HG02623 (cell line): ENCODE data around the gene NOP14.
"Not testable (repeated sequence)": the region's sequence is repeated elsewhere in the genome, so short reads cannot be mapped to it uniquely, and the experiment has no call there.

Experiments used
- ATAC-seq: cut with Tn5 transposase; IDR thresholded peaks from one replicate; pipeline ENCODE4 v1.9.1; 2021; ENCODE audit warnings: moderate library complexity; ENCODE audit not compliant: unreplicated experiment

The NOP14 gene

DNA sequence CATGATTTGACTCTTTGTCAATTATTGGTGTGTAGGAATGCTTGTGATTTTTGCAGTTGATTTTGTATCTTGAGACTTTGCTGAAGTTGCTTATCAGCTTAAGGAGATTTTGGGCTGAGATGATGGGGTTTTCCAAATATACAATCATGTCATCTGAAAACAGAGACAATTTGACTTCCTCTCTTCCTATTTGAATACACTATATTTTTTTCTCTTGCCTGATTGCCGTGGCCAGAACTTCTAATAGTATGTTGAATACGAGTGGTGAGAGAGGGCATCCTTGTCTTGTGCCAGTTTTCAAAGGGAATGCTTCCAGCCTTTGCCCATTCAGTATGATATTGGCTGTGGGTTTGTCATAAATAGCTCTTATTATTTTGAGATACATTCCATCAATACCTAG, 44.9 kb downstream of the NOP14 start:
- ATAC-seq: not testable (repeated sequence)

DNA sequence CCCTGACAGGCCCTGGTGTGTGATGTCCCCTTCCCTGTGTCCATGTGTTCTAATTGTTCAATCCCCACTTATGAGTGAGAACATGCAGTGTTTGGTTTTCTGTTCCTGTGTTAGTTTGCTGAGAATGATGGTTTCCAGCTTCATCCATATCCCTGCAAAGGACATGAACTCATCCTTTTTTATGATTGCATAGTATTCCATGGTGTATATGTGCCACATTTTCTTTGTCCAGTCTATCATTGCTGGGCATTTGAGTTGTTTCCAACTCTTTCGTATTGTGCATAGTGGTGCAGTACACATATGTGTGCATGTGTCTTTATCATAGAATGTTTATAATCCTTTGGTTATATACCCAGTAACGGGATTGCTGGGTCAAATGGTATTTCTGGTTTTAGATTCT, 46.5 kb downstream of the NOP14 start:
- not testable (repeated sequence) for ATAC-seq

DNA sequence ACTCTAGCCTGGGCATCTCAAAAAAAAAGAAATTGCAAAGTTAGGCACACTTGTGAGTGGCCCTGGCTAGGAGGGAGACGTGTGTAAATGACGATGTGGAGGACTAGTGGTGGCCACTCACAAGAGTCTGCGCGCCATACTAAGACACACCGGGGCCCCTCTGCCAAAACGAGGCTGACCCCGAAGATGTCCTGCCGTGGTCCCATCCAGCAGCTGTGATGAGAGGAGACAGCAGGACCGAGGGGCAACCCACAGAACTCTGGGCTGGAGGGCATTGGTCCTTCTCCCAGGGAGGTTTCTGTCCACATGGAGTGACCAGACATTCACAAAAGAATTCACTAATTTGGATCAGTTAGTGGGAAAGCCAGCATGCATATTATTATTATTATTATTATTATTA, 47.4 kb downstream of the NOP14 start:
- ATAC-seq: no peak

DNA sequence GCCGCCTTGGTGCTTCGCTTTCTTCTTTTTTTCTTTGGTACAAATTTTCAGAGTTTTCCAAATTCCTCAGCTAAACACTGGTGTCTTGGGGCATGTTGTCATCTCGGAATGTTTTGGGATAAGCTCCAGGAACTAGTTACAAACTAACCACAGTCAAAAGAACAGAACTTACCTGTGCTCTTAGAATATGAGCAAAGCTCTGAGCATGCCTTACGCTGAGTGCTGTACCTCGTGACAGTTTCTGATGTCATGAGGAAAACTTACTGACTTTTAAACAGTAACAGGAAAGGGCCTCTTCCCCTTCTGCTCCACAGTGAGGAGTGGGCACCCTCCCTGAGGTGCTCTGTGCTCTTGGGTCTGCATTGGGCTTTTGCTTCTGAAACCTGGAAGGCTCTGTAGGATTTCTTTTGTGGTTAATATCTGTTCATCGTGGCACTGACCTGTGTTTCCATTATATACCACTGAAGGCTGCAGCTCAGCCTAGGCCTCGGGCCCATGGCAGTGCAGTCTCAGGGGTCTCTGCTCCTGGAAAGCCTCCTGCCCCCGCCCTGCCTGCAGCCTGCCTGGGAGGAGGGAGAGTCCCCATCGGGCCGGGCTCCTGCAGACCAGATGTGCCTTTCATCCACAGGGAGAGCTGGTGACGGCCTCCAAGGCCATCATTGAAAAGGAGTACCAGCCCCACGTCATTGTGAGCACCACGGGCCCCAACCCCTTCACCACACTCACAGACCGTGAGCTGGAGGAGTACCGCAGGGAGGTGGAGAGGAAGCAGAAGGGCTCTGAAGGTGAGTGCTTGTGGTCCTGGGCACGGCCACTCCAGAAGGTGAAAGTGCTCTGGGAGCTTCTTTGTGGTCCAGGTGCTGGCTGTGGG, 48.7 kb downstream of the NOP14 start:
- ATAC-seq: no peak

DNA sequence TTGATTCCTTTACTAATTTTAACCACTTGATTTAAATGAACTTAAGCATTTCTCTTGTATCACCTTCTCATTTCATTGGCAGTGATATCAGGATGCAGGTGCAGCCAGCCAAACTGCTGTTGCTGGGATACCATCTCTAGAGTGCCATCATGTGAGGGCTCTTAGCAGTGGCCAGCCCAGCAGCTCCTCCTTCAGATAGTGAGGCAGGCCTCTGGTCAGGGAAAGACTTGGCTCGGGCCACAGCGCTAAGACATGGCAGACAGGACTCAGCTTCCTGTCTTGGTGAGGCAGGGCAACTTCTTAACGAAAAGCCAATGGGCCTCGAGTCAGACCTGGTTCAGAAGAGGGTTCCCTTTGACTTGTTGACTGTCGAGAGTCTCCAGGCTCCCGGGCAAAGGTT, 50.0 kb downstream of the NOP14 start:
- no peak for ATAC-seq

DNA sequence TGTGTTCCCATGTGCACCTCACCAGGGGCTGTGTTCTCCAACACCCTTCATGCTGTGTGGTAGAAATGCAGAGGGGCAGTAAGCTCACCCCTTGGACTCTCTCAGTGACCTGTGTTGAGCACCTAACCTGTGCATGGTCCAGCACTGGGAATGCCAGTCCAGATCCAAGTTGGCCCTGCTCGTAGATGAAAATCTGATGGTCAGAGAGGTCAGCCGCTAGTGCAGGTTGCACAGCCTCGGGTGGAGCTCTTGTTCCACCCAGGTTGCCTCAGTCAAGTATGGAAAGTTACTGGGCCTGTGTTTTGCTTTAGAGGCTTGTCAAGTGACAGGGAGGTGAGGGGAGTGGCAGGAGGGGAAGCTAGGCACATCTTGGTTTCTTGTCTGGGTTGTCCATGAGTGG, 51.3 kb downstream of the NOP14 start:
- no peak for ATAC-seq

DNA sequence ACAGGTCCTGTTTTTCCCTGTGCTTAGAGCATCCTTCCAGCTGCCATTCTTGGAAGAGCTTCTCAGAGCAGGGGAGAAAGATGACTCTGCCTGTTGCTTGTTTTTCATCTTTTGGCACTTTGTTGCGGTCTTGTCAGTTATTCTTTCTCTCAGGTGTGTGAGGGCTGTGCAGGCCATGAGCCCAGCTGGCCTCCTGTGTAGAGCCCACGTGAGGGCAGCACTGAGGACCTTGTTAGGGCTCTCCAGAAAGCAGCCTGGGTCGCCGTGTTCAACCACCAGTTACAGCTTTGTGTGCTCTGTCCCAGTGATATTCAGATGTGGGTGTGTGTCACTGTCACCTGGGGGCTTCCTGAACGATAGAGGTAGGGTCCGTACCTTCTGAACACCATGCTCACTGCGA, 52.8 kb downstream of the NOP14 start:
- ATAC-seq: no peak

DNA sequence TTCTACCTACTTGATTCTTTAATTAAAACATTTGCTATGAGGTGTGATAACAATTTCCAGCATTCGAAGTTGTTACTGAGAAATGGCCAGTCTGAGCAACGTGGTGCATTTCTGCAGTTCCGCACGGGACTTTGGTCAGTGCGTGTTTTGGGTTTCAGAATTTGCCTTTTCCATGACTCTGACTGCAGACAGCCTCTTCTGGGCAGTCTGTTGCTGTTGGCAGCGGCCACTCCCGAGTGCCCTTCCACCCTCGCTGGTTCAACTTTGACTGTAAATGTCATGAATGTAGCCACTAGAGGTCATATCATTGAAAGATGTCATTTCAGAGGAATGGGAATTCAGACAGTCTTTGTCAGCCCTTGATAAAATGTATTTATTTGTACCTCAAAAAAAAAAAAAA, 53.6 kb downstream of the NOP14 start:
- no peak for ATAC-seq

DNA sequence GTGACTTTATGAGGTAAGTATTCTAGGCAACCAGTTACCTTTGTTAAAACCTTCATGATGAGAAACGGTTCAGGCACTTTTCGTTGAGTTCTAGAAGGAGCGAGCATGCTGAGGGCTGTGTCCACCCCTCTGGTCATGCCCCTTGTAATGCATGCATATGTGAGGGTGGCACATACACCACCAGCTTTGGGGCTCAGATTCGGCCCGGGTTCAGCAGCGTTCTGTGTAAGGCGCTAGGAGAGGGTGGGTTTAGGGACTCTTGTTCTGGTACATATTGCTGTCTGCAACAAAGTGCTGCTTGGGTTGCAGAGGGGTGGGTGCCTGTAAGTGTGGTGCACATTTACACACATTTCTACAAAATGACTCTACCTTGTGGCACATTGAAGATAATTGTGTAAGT, 54.5 kb downstream of the NOP14 start:
- ATAC-seq: no peak

DNA sequence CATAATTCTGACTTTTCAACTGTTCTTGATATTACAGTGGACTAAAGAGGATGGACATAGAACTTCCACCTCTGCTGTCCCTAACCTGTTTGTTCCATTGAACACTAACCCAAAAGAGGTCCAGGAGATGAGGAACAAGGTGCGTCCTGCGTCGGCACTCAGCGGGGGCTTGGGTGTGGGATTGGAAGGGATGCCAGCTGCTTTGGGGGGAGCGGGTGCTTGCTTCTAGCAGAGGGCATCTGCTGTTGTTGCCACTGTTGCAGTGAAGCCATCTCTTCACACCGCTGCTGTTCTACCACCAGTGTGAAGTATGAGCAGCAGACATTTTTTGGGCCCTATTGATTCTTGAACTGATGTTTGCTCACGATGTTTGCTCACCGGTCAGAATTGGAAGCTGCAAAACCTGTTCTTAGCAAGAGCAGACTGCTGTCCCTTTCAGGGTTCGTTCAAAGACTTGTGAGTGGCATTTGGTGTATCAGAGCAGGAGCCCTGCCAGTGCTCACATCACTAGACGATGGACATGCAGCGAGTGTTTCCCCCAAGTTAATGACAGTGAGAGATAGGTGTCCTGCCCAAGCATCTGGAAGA, 55.4 kb downstream of the NOP14 start:
- ATAC-seq: no peak

DNA sequence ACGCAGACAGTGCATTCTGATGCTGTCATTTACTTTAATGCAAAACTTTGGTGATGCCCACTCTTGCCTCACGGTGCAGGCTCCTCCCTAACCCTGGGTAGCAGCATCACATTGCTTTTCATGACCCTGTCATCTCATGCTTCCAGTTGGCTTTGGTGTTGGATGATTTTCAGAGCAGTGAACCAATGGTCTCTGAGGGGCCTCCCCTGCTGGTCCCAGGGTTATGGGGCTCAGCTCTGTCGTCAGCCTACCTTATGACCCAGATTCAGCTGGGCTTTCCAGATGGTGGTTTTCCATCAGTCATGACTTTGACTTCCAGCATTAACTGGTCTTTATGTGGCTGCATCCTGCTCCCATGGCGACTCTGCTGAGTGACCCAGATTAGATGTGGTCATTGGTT, 56.0 kb downstream of the NOP14 start:
- ATAC-seq: no peak

DNA sequence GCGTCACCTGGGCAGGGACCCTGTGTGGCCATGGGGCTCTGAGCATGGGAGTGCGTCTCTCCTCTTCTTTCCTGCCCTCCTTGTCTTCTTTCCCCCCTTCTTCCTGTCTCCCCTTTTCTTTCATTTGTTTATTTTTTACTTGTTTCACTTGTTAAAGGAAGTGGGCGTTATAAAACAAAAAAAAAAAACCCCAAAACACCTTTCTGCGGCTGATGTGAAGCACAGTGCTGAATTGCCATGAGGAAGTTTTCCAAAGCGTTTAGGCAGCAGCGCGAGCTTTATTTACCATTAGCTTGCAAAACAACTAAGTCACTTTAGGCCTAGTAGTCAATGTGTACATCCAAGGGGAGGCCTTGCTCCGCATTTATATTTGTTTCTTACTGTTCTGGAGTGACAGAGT, 57.0 kb downstream of the NOP14 start:
- no peak for ATAC-seq

DNA sequence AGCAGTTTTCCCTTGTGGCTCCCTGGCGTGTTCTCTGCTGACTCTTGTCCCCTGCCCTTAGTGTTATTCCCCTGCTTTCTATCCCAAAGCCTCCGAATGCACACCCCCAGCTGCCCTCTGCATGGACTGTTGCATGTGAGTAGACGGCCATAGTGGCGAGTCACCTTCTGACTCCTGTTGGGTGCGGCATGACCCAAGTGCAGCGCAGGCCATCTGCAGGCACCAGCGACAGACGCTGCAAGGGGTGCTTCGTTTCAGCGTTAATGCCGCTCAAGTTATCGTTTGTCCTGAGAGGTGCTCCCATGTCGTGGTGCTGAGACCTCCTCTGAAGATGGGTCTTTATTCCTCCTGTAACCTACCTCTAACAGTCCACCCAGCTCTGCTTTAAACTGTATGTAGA, 57.7 kb downstream of the NOP14 start:
- ATAC-seq: no peak

DNA sequence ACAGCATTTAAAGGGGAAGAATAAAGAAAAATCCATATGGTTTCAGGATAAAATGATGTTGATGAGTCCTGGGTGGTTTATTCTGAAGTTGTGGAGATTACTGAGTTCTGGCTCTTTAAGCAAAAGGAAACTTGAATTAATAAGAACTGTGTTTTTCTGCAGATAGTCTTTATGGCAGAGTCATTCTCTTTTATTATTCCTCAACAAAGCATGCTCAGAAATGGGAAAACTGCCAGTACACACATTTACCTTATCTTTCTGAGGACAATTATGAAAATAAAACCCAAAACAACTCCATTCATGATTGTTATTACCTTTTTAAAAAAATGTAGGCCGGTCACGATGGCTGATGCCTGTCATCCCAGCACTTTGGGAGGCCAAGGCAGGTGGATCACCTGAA, 61.1 kb downstream of the NOP14 start:
- no peak for ATAC-seq

DNA sequence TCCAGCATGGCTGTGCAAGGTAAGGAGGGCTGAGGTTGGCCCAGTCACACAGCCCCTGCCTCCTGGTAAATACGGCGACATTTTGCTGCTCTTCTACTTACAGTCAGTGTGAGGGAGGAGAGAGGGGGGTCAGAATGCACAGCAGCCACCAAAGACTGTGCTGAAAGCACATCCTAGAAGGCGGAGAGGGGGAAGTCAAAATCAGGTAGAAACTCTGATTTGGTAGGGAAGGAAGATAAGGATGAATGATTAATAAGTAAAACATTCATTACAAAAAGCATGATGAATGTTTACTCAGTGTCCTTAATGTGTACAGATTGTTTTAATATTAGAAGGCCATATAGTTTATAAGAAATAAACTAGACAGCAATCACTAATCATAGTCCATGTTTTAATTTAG, 62.0 kb downstream of the NOP14 start:
- ATAC-seq: no peak

DNA sequence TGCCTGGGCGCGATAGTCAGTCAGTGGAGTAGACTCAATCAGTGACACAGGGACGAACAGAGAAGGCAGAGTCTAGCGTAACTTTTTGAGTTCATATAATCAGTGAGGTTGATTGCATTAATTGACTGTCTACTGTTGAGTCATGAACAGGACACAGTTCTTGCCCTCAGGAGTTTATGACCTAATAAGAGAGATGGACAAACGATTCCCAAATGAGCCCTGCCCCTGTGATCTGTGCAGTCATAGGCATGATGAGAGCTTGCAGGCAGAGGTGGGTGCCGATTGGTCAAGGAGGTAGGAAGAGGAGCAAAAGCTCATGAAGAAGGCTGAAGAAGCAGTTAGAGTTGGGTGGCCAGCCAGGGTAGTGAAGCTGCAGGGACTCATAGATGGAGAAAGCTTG, 62.5 kb downstream of the NOP14 start:
- no peak for ATAC-seq

DNA sequence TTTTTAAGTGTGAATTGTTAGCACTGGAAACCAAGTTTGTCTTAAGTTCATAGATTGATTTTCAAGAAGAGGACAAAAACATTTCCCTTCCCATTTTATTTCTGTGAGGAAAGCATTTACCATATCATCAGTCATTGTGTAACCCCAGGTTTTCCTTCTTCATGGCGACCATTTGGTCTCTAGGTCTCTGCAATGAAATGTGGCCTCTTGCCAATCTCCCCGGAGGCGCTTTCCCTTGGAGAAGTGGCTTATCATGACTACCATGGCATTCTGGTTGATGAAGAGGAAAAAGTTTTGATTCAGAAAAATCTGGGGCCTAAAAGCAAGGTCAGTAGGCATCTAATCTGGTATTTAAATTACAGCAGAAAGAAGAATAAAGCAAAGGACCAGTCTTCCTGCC, 65.2 kb downstream of the NOP14 start:
- ATAC-seq: no peak

DNA sequence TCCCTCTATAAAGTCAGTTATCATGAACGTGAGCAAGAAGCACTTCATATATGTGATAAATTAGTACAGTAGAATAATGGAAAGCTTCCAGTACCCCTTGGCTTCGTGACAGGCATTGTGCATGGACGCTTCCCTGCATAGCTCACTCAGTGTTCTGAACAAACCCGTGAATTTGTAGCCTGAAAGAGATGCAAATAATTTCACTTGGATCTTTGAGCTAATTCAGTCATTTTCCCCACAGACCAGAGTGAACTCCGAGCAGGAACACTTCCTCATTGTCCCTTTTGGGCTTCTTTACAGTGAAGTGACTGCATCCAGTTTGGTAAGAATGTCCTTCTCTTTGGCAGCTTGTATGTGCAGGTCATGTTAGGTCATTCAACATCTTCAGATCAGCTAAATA, 69.4 kb downstream of the NOP14 start:
- no peak for ATAC-seq

DNA sequence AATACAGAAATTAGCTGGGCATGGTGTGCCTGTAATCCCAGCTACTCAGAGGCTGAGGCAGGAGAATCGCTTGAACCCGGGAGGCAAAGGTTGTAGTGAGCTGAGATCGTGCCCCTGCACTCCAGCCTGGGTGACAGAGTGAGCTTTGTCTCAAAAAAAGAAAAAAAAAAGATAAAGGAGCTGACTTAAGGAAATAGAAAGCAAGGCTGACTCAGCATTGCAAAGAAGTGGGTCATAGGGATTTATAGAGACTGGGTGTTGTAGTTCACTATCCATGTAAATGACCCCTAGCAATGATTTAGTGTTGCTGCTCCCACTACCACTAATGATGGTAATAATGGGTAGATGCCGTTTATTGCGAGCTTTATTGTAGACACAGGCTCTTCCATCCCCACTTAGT, 71.9 kb downstream of the NOP14 start:
- ATAC-seq: no peak

DNA sequence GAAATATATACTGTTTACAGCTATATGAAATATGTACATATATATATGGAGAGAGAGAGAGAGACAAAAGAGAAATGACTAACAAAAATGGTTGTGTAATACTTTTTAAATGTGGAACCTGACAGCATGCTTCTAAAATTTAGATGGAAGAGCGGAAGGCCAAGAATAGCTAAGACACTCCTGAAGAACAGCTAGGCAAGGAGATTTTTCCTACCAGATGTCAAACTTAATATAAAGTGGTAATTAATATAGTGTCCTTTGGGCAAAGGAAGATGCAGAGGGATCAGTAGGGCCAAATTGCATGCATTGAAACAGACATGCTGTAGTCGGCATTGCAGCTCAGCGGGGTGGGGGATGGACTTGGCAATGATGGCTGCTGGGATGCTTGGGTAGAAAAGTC, 74.3 kb downstream of the NOP14 start:
- ATAC-seq: no peak
